Retinal pigment epithelial cell (primary cell): ENCODE data around the gene FREM1.

Experiments used
- DNase-seq: peaks from one replicate; pipeline ENCODE4 v3.0.0-alpha.2; 2010; ENCODE audit warnings: low read depth
- H3K4me3 ChIP-seq: 2 replicates; pipeline ENCODE4 v1.5.1; 2011; ENCODE audit warnings: mild to moderate bottlenecking, low read length, control low read depth, moderate library complexity
- TF ChIP-seq, protein P1 (sequence below): conservative IDR thresholded peaks from 2 replicates; pipeline ENCODE4 v1.5.1; 2011; ENCODE audit warnings: low read depth, low read length, control low read depth, inconsistent platforms

The FREM1 gene

DNA sequence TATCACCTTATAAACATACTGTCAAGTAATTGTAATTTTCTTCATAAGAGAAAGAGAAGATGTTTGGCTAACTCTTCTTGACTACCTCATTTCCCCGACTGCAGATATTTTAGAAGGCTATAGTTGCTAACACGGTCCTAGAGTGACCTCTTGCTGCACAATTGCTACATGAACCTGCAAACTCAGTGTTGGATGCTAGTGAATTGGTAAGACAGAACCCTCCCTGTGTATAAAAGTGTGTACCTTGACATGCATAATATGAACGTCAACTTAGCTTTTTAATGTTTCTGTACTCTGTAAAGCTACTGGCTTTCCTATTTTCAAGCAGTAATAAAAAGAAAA lies 141.0 kb downstream of the FREM1 start:
- no peak overlapping the region for H3K4me3 ChIP-seq
- DNase-seq, result no peak
- TF ChIP-seq, protein P1, sequence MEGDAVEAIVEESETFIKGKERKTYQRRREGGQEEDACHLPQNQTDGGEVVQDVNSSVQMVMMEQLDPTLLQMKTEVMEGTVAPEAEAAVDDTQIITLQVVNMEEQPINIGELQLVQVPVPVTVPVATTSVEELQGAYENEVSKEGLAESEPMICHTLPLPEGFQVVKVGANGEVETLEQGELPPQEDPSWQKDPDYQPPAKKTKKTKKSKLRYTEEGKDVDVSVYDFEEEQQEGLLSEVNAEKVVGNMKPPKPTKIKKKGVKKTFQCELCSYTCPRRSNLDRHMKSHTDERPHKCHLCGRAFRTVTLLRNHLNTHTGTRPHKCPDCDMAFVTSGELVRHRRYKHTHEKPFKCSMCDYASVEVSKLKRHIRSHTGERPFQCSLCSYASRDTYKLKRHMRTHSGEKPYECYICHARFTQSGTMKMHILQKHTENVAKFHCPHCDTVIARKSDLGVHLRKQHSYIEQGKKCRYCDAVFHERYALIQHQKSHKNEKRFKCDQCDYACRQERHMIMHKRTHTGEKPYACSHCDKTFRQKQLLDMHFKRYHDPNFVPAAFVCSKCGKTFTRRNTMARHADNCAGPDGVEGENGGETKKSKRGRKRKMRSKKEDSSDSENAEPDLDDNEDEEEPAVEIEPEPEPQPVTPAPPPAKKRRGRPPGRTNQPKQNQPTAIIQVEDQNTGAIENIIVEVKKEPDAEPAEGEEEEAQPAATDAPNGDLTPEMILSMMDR, result peak; percentile 56

- TF ChIP-seq, protein P1, result peak; percentile 69
- no peak overlapping the region for H3K4me3 ChIP-seq
- DNase-seq, result no peak
Measured at GRCh38 chr9:14768405-14769229, 141.6 kb downstream of the FREM1 start.

DNA sequence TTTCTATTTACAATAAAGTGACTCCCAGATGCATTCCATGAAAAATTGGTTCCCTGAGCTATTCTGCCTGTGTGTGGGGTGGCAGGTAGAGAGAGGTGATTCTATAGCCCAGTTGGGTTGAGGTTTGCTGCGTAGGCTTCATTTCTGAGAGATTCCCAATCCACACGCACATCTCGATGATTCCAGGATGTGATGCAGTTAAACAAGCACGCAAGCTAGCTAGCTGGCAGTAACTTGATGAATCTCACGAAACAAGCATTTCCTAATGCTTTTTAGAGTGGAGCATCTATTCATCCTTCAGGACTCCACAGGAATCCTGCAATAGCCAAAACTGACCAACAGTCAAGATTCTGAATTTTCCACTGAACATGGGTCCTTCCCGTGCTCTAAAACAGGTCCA lies 143.9 kb downstream of the FREM1 start:
- no peak for DNase-seq
- TF ChIP-seq, protein P1, result no peak
- H3K4me3 ChIP-seq, result no peak overlapping the region

DNA sequence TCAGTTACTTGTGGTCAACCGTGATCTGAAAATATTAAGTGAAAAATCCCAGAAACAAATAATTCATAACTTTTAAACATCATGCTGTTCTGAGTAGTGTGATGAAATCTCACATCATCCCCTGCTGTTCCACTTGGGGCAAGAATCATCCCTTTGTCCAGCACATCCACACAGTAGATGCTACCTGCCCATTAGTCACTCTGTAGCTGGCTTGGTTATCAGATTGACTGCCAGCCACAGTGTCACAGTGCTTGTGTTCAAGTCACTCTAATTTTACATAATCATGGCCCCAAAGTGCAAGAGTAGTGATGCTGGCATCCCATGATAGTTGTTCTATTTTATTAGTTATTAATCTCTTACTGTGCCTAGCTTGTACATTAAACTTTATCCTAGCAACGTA lies 148.6 kb downstream of the FREM1 start:
- no peak for DNase-seq
- TF ChIP-seq, protein P1, result no peak
- no peak overlapping the region for H3K4me3 ChIP-seq

DNA sequence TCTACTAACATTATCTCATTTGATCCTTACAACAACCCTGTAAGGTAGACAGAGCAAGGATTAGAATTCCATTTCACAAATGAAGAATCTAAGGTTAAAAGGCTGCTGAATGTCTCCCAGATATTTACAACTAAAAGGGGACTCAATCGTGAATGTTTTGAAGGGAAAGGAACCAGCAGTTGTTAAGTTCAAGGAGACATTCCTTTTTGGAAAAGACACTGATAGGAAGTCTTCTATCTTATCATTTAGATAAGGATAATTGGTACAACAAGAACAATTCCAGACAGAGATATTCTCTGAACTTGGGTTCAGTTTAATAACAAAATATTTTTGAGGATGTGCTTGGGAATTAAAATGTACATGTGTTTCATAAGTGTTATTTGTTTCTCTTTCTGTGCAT lies 150.2 kb downstream of the FREM1 start:
- no peak overlapping the region for H3K4me3 ChIP-seq
- TF ChIP-seq, protein P1, result no peak
- DNase-seq, result no peak

GRCh38 chr9:14756291-14756690 lies 153.9 kb downstream of the FREM1 start:
- no peak for DNase-seq
- H3K4me3 ChIP-seq, result no peak overlapping the region
- TF ChIP-seq, protein P1, result no peak

DNA sequence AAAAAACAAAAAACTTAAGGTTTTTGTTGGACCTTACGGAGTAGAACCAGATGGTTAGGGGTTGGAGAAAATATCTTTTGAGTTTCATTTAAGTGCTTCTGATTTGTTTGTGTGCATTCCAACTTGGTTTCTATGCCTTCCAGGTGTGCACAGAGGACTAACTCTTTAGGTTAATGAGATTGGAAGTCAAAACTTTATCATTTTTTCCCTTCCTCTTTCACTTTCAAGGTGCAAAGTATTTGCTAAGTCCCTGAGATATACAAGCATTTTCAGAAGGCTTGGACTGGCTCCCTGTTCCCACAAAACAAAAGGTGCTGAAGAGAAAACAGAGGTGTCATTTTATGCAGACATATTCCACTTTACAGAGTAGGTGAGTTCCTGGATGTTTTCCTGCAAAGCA lies 157.4 kb downstream of the FREM1 start:
- H3K4me3 ChIP-seq, result no peak overlapping the region
- TF ChIP-seq, protein P1, result no peak
- DNase-seq, result no peak
